Muscle of leg (tissue), 11 donors: ENCODE data around the gene PGM5. TPM values are rescaled to one million over a fixed set of nuclear protein-coding genes. Genes with fewer than 3 reads are reported as not detected.
A peak's percentile ranks its signal among the peaks of the same experiment; 100 is the strongest.
"Not testable (repeated sequence)": the region's sequence is repeated elsewhere in the genome, so short reads cannot be mapped to it uniquely, and the experiment has no call there.

ENCODE experiments used
- DNase-seq: peaks from one replicate; pipeline ENCODE4 v3.0.0; 2013
- H3K27ac ChIP-seq: one replicate; pipeline ENCODE4 v1.5.1; 2013; ENCODE audit warnings: mild to moderate bottlenecking, low read length, control low read depth
- H3K27me3 ChIP-seq: one replicate; pipeline ENCODE4 v1.6.1; 2013; ENCODE audit warnings: low read length; ENCODE audit not compliant: control insufficient read depth, insufficient read depth
- H3K36me3 ChIP-seq: one replicate; pipeline ENCODE4 v1.6.1; 2013; ENCODE audit warnings: low read length; ENCODE audit not compliant: control insufficient read depth, insufficient read depth
- H3K4me1 ChIP-seq: one replicate; pipeline ENCODE4 v1.6.1; 2013; ENCODE audit warnings: low read length; ENCODE audit not compliant: control insufficient read depth, insufficient read depth
- H3K4me3 ChIP-seq: one replicate; pipeline ENCODE4 v1.5.1; 2013; ENCODE audit warnings: low read length, control low read depth
- H3K9me3 ChIP-seq: replicated peaks from 2 replicates; pipeline ENCODE4 v1.6.1; 2013; ENCODE audit warnings: low read depth, low read length; ENCODE audit not compliant: control insufficient read depth
- WGBS: methylation state at CpG from one replicate; pipeline ENCODE4 v1.1.5; 2013; ENCODE audit warnings: missing lambda C conversion rate; ENCODE audit not compliant: insufficient coverage; 5-methylcytosine and 5-hydroxymethylcytosine counted together
- polyA plus RNA-seq, 8 donors: library from polyadenylated mRNA; unstranded; fragments of 120-200 nt; gene quantifications; one replicate each; pipeline versions ENCODE4 v1.2.1 to v1.2.3, GENCODE V29; 2013; ENCODE audit warnings: inconsistent platforms in 1 of 8, low replicate concordance in 1 of 8; ENCODE audit not compliant: insufficient read length in 8 of 8, insufficient read depth in 1 of 8
- total RNA-seq: library from RNA; stranded (reverse); fragments of 120-200 nt; gene quantifications from one replicate; pipeline ENCODE4 v1.2.4, GENCODE V29; 2013

The PGM5 gene
- total and polyA plus RNA-seq, 9 donors: 40.1 to 61.2 (median 49.9) TPM

GRCh38 chr9:68332122-68332521 lies 24.3 kb upstream of the PGM5 start:
- not testable (repeated sequence) for H3K4me3 ChIP-seq, H3K4me1 ChIP-seq, H3K36me3 ChIP-seq, H3K27ac ChIP-seq, H3K9me3 ChIP-seq, H3K27me3 ChIP-seq, DNase-seq
- WGBS: no CpG with 5 or more reads among the region's 1 CpG

- not testable (repeated sequence) for H3K4me3 ChIP-seq, H3K36me3 ChIP-seq, H3K27ac ChIP-seq, DNase-seq, H3K9me3 ChIP-seq, H3K27me3 ChIP-seq, H3K4me1 ChIP-seq
- WGBS: no CpG with 5 or more reads among the region's 3 CpGs
Observed at GRCh38 chr9:68335935-68336334, 20.5 kb upstream of the PGM5 start.

GRCh38 chr9:68336639-68337339 lies 19.6 kb upstream of the PGM5 start:
- H3K36me3 ChIP-seq, H3K27ac ChIP-seq, H3K4me1 ChIP-seq, H3K9me3 ChIP-seq, H3K4me3 ChIP-seq, DNase-seq, H3K27me3 ChIP-seq: not testable (repeated sequence)
- WGBS: no CpG with 5 or more reads among the region's 10 CpGs

- not testable (repeated sequence) for H3K4me3 ChIP-seq, H3K4me1 ChIP-seq, H3K9me3 ChIP-seq, H3K36me3 ChIP-seq, H3K27ac ChIP-seq, DNase-seq, H3K27me3 ChIP-seq
- no CpG with 5 or more reads among the region's 7 CpGs for WGBS
Observed at GRCh38 chr9:68338000-68338399, 18.4 kb upstream of the PGM5 start.

- H3K4me3 ChIP-seq, H3K4me1 ChIP-seq, H3K36me3 ChIP-seq, H3K27ac ChIP-seq, DNase-seq, H3K27me3 ChIP-seq, H3K9me3 ChIP-seq: not testable (repeated sequence)
- WGBS: no CpG with 5 or more reads among the region's 10 CpGs
Observed at GRCh38 chr9:68342265-68343025, 14.0 kb upstream of the PGM5 start.

GRCh38 chr9:68343242-68343641 lies 13.2 kb upstream of the PGM5 start:
- H3K9me3 ChIP-seq, H3K4me1 ChIP-seq, H3K4me3 ChIP-seq, H3K36me3 ChIP-seq, H3K27ac ChIP-seq, DNase-seq, H3K27me3 ChIP-seq: not testable (repeated sequence)
- WGBS: no CpG with 5 or more reads among the region's 4 CpGs

- peak; percentile 51 for DNase-seq
- H3K27me3 ChIP-seq, H3K27ac ChIP-seq, H3K4me3 ChIP-seq, H3K4me1 ChIP-seq, H3K36me3 ChIP-seq, H3K9me3 ChIP-seq: not testable (repeated sequence)
- WGBS: no CpG with 5 or more reads among the region's 4 CpGs
Observed at GRCh38 chr9:68343992-68344391, 12.4 kb upstream of the PGM5 start.

- no CpG with 5 or more reads among the region's 4 CpGs for WGBS
- not testable (repeated sequence) for H3K9me3 ChIP-seq, H3K27ac ChIP-seq, H3K36me3 ChIP-seq, H3K4me1 ChIP-seq, H3K27me3 ChIP-seq, H3K4me3 ChIP-seq, DNase-seq
Observed at GRCh38 chr9:68351689-68352088, 4.7 kb upstream of the PGM5 start.

- H3K4me1 ChIP-seq, H3K27me3 ChIP-seq, H3K27ac ChIP-seq, H3K36me3 ChIP-seq, H3K9me3 ChIP-seq: not testable (repeated sequence)
- DNase-seq: peak; percentile 11
- H3K4me3 ChIP-seq: peak overlapping the region; percentile 5
- no CpG with 5 or more reads among the region's 5 CpGs for WGBS
Observed at GRCh38 chr9:68355993-68356379, 425 bp upstream of the PGM5 start.

- not testable (repeated sequence) for H3K4me1 ChIP-seq, H3K9me3 ChIP-seq, H3K27me3 ChIP-seq, DNase-seq, H3K27ac ChIP-seq, H3K36me3 ChIP-seq
- 0% methylated on average over 1 of the region's 57 CpGs for WGBS
- H3K4me3 ChIP-seq: peak overlapping the region; percentile 56
Observed at GRCh38 chr9:68357119-68357714, 806 bp downstream of the PGM5 start.
